Calu3 (cell line): ENCODE data around the gene FAM111A. TPM values are rescaled to one million over a fixed set of nuclear protein-coding genes. Genes with fewer than 3 reads are reported as not detected.

ENCODE experiments used
- BruUV-seq: library from RNA; stranded (reverse); fragments of 400-500 nt; replicated peaks from 2 replicates; lab custom pipeline; 2021; lab: Mats Ljungman, UMichigan
- CTCF ChIA-PET: fragments of 300-600 bp; sonication (Branson Sonifier 250); formaldehyde crosslinking; loops from one replicate; lab custom pipeline; 2022; ENCODE audit warnings: antibody characterized with exemption; lab: Charles Lee
- DNase-seq: peaks from one replicate; pipeline ENCODE4 v3.0.0; 2022
- H3K27ac Mint-ChIP-seq: one replicate; pipeline ENCODE4 v1.8.0; 2022; ENCODE audit warnings: mixed read lengths; ENCODE audit not compliant: unreplicated experiment
- H3K27me3 Mint-ChIP-seq: one replicate; pipeline ENCODE4 v1.8.0; 2022; ENCODE audit warnings: mixed read lengths; ENCODE audit not compliant: unreplicated experiment
- H3K36me3 Mint-ChIP-seq: one replicate; pipeline ENCODE4 v1.8.0; 2022; ENCODE audit warnings: mild to moderate bottlenecking, moderate library complexity, mixed read lengths; ENCODE audit not compliant: insufficient read depth, unreplicated experiment
- H3K4me1 Mint-ChIP-seq: one replicate; pipeline ENCODE4 v1.8.0; 2022; ENCODE audit warnings: mild to moderate bottlenecking, low read depth, mixed read lengths; ENCODE audit not compliant: unreplicated experiment
- H3K4me3 Mint-ChIP-seq: one replicate; pipeline ENCODE4 v1.8.0; 2022; ENCODE audit warnings: mild to moderate bottlenecking, low read depth, moderate library complexity, mixed read lengths; ENCODE audit not compliant: unreplicated experiment
- H3K9me3 Mint-ChIP-seq: one replicate; pipeline ENCODE4 v1.8.0; 2022; ENCODE audit warnings: low read depth, mixed read lengths; ENCODE audit not compliant: unreplicated experiment
- intact Hi-C: fragments of 100-400 bp; cut with micrococcal nuclease; formaldehyde crosslinking; loops from one replicate; pipeline ENCODE4 v1.10.0; 2022; ENCODE audit not compliant: unreplicated experiment
- total RNA-seq: library from RNA; stranded (reverse); gene quantifications from 2 replicates; pipeline ENCODE4 v1.2.3, GENCODE V29; 2022
- TF ChIP-seq, protein P1 (sequence below): fragments of 200-600 bp; IDR thresholded peaks from one replicate; pipeline ENCODE4 v1.8.0; 2022; ENCODE audit warnings: antibody characterized with exemption; ENCODE audit not compliant: unreplicated experiment

The FAM111A gene
- total RNA-seq, 1 experiment from 2014 or later: 87.9 TPM

DNA sequence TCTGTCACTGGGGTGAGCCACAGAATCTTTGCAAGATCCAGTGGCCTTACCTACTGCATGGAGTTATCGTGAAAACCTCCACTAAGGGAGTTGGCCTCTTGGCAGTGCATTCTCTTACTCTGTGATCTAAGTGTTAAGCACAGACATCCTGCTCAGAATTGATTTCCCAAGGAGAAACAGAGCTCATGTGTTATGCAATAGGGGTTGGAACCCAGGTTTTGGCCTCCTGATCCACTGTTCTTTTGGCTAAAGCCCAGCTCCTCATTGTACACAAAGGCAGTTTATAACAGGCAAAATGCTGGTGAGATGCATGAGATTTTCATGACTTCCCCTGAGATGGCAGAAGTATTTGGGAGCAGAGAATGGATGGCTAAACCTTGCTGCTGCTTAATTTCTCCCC is 41.1 kb downstream of the FAM111A start:
- Mint-ChIP-seq H3K27me3 (no peaks in the 10 kb centered on the region), H3K4me3 (peak overlapping the region; percentile 30), H3K4me1 (peaks cover 58% of the 10 kb centered on the region), H3K36me3 (peaks cover 54% of the 10 kb centered on the region), H3K27ac (peak overlapping the region; percentile 70), H3K9me3 (no peaks in the 10 kb centered on the region)
- TF ChIP-seq, protein P1, sequence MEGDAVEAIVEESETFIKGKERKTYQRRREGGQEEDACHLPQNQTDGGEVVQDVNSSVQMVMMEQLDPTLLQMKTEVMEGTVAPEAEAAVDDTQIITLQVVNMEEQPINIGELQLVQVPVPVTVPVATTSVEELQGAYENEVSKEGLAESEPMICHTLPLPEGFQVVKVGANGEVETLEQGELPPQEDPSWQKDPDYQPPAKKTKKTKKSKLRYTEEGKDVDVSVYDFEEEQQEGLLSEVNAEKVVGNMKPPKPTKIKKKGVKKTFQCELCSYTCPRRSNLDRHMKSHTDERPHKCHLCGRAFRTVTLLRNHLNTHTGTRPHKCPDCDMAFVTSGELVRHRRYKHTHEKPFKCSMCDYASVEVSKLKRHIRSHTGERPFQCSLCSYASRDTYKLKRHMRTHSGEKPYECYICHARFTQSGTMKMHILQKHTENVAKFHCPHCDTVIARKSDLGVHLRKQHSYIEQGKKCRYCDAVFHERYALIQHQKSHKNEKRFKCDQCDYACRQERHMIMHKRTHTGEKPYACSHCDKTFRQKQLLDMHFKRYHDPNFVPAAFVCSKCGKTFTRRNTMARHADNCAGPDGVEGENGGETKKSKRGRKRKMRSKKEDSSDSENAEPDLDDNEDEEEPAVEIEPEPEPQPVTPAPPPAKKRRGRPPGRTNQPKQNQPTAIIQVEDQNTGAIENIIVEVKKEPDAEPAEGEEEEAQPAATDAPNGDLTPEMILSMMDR: no peak
- CTCF ChIA-PET: interaction anchor here (3.8 to 4.3 kb wide), 2 partner anchors 9 to 12 kb away, joined by 26 to 57 read pairs; partner anchors contain the start of gene DTX4
- DNase-seq: no peak
- intact Hi-C loops: no loop called here
- BruUV-seq: no TSS peak

DNA sequence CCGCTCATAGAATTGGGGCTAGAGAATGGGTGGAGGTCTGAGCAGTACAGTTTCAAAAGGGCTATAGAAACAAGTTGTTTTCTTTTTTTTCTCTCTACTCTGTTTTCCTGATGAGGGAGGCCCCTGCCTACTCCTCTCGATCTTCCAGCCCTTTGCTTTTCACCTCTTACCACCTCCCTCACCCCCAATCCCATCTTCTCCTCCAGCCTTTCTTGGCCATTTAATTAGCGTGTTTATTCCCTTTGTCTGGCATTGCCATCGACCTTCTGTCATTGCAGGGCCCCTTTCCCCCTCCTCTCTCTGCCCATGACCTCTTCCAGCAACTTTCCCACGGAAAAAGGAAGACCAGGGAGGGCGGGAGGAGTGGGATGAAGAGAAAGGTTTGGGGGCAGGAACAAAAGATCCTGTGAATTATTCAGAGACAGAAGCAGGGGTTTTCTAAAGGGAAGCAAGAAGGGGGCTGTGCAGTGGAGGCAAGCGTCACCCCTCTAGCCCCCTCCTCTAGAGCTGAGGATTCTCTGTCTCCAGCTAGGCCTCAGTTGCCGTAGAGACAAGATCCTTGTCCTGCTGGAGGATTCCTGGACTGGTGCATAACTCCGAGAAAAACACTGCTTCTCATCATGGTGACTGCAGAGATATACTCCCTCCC is 42.2 kb downstream of the FAM111A start:
- Mint-ChIP-seq H3K27me3 (no peaks in the 10 kb centered on the region), H3K27ac (peak overlapping the region; percentile 94), H3K9me3 (no peaks in the 10 kb centered on the region), H3K36me3 (peaks cover 47% of the 10 kb centered on the region), H3K4me1 (peaks cover 69% of the 10 kb centered on the region), H3K4me3 (peak overlapping the region; percentile 72)
- no peak for DNase-seq
- CTCF ChIA-PET: interaction anchor here (1.0 to 4.3 kb wide), 7 partner anchors 10 to 985 kb away, joined by 3 to 137 read pairs (median 10); partner anchors contain the start of gene DTX4
- BruUV-seq: no TSS peak
- TF ChIP-seq, protein P1: no peak
- intact Hi-C loops: loop anchor here (5.0 kb wide), 1 partner anchor 362 kb away; no protein-coding TSS in a partner anchor

DNA sequence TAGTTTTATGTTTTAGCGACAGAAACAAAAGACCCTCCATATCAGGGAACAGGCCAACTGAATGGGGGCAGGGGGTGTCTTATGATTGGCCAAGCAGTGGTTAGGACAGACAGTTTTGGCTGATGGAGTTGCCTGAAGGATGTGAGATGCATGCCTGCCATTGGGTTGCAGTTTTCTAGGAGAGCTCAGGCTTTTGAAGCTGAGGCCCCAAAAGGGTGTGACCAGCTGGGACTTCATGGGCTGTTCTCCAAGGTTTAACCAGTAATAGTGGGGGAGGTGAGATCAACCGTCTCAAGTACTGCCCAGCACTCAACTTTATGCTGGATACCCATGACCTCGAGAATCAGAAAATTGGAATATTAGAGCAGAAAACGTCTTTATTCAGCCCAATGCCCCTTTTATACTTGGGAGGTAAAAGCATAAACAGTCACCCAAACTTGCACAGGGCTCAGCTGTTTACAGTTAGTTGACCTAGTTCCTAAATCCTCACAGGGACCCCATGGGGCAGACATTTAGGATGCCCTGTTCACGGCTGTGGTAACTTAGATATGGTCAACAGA is 42.8 kb downstream of the FAM111A start:
- intact Hi-C loops: loop anchor here (5.0 kb wide), 1 partner anchor 362 kb away; no protein-coding TSS in a partner anchor
- peak overlapping the region; percentile 94 for H3K27ac Mint-ChIP-seq
- H3K4me1 Mint-ChIP-seq: peaks cover 75% of the 10 kb centered on the region
- peak; percentile 34 for DNase-seq
- TF ChIP-seq, protein P1: no peak
- CTCF ChIA-PET: interaction anchor here (1.0 to 4.3 kb wide), 13 partner anchors 11 to 984 kb away, joined by 3 to 137 read pairs (median 5); partner anchors contain the start of gene DTX4
- TSS peak; percentile 93 for BruUV-seq
- H3K9me3 Mint-ChIP-seq: no peaks in the 10 kb centered on the region
- H3K27me3 Mint-ChIP-seq: no peaks in the 10 kb centered on the region
- H3K36me3 Mint-ChIP-seq: peaks cover 46% of the 10 kb centered on the region
- peak overlapping the region; percentile 72 for H3K4me3 Mint-ChIP-seq

DNA sequence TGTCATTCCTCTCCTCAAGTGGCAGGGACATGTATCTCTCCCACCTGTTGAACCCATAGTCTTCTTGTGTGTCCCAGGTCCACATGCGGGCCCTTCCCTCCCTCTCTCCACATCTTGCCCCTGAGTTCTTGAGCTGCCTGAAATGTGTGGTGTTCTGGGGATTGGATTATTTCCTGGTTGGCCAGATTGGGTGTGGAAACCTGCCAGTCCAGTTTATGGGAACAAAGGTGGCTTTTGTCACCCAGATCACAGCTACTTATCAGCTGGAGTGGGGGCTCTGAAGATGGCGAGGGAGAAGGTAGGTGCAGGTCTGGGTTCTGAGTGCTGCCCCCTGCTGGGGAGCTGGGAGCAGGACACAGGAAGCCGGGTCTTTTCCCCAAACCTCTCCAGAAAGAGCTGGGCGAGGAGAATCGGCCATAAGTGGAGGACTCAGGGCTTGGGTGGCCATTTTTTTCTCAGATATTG is 43.5 kb downstream of the FAM111A start:
- Mint-ChIP-seq H3K36me3 (peaks cover 48% of the 10 kb centered on the region), H3K27ac (peak overlapping the region; percentile 94), H3K9me3 (no peaks in the 10 kb centered on the region), H3K4me3 (peak overlapping the region; percentile 72), H3K4me1 (peaks cover 82% of the 10 kb centered on the region), H3K27me3 (no peaks in the 10 kb centered on the region)
- CTCF ChIA-PET: interaction anchor here (0.7 to 4.3 kb wide), 13 partner anchors 12 to 351 kb away, joined by 3 to 137 read pairs (median 6); partner anchors contain the start of gene DTX4
- intact Hi-C loops: loop anchor here (1.0 to 5.0 kb wide), 3 partner anchors 15 to 361 kb away; no protein-coding TSS in a partner anchor
- TF ChIP-seq, protein P1: peak; percentile 91
- DNase-seq: peak; percentile 95
- BruUV-seq: no TSS peak
